ENCODE measurements around the gene SBK2.
"Not testable (repeated sequence)": the region's sequence is repeated elsewhere in the genome, so short reads cannot be mapped to it uniquely, and the experiment has no call there.

Gene SBK2

GRCh38 chr19:55535173-55535964, 1.6 kb downstream of the SBK2 start:
- no peak for FAIRE-seq

DNA sequence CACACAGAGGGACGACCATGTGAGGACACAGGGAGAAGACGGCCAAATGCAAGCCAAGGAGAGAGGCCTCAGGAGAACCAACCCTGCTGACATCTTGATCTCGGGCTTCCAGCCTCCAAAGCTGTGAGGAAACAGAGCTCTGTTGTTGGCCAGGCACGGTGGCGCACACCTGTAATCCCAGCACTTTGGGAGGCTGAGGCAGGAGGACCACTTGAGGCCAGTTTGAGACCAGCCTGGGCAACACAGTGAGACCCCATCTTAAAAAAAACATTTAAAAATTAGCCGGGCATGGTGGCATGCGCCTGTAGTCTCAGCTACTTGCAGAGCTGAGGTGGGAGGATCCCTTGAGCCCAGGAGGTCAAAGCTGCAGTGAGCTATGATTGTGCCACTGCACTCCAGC, 2.7 kb downstream of the SBK2 start:
- not testable (repeated sequence) for FAIRE-seq

GRCh38 chr19:55530996-55531395, 5.9 kb downstream of the SBK2 start:
- FAIRE-seq: no peak

DNA sequence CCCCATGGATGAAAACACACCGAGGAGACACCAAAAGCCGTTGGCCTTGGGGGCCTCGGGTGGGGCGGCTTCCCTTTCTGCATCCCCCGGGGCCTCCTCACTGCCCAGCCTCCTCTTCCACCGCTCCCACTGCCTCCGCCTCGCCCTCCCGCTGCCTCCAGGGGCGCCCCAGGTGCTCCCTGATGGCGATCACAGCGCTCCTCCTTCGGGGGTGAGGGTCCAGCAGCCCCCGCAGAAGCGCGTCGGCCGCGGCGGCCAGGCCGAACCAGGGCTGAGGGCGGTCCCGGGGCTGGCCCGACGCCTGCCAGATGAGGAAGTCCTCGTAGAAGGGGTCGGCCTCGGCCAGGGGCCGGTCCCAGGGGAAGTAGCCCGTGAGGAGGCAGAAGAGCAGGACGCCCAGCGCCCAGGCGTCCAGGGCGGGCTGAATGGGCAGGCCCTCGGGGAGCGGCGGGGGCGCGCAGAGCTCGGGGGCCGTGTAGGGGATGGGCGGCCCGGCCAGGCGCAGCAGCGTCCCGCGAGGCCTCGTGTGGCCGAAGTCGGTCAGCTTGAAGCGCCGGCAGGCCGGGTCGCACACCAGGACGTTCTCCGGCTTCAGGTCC, 7.2 kb downstream of the SBK2 start:
- no peak for FAIRE-seq

GRCh38 chr19:55528030-55528803, 8.7 kb downstream of the SBK2 start:
- FAIRE-seq: no peak

DNA sequence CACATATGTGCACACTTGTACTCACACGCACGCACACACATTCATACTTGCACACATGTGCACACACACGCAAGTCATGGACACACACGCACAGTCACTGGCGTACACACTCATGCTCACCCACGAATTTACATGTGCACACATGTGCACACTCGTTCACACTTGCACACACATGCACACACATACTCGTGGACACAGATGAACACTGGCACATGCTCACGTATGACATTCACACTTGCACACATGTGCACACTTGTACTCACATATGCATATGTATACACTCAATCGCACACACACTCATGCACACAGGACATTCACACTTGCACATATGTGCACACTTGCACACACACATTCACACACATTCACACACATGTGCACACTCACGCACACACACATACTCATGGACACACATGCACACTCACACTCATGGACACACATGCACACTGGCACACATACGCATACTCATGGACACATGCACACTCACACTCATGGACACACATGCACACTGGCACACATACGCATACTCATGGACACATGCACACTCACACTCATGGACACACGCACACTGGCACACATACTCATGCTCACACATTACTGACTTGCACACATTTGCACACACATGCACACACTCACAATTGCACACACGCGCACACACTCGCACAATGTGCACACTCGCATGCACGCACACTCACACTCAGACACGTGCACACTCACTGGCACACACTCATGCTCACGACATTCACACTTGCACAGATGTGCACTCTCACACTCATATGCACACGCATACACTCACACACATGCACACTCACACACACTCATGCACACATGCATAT, 9.5 kb downstream of the SBK2 start:
- FAIRE-seq: no peak

DNA sequence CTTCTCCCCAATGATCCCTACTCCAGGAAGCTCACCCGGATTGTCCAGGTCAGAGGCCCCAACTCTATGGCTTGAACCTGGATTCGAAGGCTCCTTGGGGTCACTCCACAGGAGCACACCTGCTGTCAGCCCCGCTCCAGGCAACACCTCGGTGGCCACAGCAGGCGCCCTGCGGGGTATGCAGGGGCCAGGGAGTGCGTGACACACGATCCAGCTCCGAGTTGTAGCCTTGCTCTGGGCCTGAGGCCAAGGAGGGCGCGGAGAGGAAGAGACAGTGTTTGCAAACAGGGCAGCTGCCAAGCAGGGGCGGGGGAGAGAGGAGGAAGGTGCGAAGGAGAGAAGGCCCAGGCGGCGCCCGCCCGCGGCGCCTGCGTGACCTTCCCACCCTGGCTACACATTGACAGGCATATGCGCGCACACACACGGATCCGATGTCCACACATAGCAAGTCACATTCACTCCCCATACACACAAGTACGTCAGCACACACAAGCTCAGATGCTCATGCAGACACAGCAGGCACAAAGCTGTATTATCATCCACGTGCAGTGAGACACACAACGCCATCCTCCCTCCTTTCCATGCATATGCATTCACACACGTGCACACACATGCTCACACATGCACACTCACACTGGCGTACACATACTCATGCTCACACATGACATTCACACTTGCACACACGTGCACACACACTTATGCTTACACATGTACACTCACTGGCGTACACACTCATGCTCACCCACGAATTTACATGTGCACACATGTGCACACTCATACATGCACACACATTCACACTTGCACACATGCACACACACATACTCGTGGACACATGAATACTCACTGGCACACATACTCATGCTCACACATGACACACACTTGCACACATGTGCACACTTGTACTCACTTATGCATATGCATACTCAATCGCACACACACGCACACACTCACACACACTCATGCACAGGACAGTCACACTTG, 10.4 kb downstream of the SBK2 start:
- FAIRE-seq: no peak

DNA sequence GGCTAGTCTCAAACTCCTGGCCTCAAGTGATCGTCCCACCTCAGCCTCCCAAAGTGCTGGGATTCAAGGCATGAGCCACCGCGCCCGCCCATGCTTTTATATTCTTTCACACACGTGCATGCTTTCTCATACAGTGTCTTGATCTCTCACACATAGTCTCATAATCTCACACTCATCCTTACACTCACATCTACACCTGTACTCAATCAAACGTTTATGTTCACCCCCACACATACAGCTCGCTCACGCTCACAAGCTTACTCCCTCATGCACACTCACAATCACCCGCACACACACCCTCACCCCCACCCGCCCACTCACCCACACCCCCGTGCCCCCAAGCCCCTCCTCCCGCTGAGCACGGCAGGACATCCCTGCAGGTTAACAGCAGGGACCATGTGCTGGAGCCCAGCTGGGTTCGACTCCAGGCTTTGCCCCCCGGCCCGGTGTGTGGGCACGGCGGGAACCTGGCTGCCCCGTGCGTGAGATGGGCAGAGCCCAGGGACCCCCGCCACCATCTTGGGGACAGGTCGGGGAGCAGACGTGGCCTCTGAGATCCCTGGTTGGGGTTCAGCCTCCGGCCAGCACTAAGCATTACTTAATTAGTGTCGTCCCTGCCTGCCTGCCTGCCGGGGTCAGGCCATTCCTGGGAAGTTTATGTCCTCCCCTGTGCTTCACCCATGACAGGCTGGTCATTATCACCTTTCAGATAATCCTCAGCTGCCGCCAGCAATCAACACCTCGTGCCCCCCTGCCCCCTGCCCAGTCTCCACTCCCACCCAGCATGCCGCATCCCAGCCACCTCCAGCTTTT, 11.4 kb downstream of the SBK2 start:
- FAIRE-seq: no peak

DNA sequence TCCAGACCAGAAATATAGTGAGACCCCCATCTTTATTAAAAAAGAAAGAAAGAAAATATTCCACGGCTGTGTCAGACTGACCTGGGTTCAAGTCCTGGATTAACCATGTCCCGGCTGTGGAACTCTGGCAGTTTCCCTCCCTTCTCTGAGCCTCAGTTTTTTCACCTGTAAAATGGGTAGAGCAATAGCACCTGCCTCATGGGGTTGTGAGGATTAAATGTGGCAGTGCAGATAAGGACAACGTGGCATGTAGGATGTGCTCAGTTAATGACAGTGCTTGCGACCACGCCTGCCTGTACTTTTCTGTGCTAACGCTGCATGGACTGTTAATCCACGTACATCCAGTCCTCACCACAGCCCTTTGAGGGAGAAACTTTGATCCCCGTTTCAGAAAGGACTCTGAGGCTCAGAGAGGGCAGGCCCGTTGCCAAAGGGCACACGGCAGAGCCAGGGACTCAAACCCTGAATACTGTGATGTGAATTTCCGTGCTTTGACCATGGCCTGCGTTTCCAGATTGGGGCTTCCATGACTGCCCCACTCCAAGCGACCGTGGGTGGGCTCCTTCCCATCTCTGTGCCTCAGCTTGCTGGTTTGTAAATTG, 16.1 kb downstream of the SBK2 start:
- no peak for FAIRE-seq

DNA sequence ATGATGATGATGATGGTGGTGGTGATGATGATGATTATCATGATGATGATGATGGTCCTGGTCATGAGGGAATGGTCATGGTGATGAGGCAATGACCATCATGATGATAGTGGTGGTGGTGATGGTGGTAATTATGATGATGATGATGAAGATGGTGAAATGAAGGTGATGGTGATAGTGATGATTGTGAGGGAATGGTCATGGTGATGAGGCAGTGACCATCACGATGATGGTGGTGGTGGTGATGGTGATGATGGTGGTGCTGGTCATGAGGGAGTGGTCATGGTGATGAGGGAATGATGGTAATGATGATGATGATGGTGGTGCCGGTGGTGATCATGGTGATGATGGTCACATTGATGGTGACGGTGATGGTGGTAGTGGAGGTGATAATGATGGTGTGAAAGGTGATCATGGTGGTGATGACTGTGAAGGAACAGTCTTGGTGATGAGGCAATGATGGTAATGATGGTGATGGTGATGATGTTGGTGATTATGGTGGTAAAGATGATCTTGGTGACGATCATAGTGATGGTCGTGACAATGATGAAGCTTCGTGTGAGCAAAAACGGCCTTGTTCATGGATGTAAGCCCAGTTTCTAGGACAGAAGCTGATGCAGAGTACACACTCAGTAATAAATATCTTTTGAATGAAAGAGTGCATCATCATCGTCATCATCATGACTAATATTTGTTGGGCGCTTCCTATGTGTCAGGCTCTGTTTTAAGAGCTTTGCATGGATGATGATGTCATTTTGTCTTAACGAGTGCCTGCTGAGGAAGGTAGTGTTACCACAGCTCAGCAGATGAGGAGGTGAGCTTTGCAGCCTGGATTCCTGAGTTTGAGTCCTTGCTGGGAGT, 17.3 kb downstream of the SBK2 start:
- FAIRE-seq: no peak

DNA sequence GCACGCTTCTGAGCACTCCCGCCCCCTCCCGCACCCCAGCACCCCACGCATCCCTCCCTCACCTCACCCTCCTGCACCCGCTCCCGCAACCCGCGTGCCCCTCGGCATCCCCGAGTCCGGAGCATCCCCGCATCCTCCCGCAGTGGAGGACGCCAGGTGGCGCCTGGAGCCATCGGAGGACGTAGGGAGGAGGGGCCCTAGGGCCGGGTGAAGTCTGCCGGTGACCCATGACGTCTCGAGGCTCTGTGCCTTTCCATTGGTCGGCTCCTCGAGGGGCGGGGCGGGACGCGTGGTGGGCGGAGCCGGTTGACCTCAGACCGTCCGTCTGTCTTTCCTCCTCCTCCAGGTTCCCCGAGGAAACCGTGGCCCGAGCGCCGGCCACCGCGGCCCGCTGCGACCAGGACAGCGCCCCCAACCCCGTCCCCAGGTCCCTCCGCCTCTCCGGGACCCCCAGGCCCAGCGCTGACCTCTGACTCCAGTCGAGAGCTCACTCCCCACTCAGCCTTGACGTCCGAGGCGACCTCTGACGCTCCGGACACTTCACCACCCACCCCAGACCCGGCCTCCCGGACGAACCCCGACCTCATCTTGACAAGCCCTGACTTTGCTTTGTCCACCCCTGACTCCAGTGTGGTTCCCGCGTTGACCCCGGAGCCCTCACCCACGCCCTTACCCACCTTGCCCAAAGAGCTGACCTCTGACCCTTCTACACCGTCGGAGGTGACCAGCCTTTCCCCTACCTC, 19.9 kb downstream of the SBK2 start:
- peak; percentile 28 for FAIRE-seq

DNA sequence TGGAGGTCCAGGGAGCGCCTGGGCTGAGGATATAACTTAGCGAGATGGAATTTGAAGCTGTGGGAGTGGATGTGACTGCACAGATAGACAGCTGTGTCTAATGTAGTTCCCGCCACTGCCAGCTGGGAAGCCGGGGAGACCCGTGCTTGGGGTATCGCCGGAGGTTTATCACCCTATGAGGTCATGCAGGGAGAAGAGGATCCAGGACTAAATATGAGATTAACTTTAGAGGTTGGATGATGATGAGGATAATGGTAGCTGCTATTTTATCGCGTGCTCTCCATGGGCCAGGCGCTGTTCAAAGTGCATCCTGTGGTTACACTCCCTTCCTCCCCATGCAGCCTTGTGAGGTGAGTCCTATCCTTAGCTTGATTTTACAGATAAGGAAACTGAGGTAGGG, 28.8 kb downstream of the SBK2 start:
- FAIRE-seq: no peak

DNA sequence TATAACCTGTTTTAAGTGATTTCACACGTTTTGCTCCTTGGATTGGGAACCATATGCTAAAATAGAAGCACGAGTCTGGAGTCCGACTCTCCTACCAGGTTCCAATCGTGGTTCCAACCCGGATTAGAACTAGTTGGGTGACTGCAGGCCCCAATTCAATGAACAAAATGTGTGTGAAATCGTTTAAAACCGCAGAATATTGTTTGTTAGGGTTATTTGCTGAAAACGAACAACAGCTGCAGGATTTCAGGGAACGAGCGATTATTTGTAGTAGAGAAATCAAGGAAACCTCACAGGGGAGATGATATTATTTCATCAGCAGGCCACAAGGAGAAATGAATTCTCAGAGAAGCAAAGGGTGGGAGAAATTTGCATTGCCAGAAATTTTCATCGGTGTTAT, 32.0 kb downstream of the SBK2 start:
- FAIRE-seq: no peak

DNA sequence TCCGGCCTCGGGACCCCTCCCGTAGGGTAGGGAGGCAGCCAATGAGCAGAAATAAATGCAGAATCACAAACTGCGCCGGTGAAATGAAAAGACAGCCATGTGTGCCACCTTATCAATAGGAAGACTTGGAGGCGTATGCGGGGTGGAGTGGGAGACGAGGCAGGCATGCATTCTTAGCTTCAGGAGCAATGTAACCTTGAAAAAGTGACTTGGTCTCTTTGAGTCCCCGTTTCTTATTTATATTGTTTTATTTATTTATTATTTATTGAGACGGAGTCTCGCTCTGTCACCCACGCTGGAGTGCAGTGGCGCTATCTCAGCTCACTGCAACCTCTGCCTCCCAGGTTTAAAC, 32.7 kb downstream of the SBK2 start:
- FAIRE-seq: no peak

GRCh38 chr19:55503502-55504251, 33.3 kb downstream of the SBK2 start:
- peak; percentile 34 for FAIRE-seq

GRCh38 chr19:55503157-55503501, 33.8 kb downstream of the SBK2 start:
- no peak for FAIRE-seq

GRCh38 chr19:55502197-55502952, 34.6 kb downstream of the SBK2 start:
- FAIRE-seq: no peak

All from TTC549 (cell line).